Activated CD4-positive, CD25-positive, alpha-beta regulatory T cell treated with anti-CD3 and anti-CD28 coated beads, Interleukin-2, amount 50 U/mL, for 72 hours (primary cell): ENCODE data around the gene RIMS4.
"Not testable (repeated sequence)": the region's sequence is repeated elsewhere in the genome, so short reads cannot be mapped to it uniquely, and the experiment has no call there.

ENCODE experiments used
- DNase-seq: peaks from one replicate; pipeline ENCODE4 v3.0.0; 2021

RIMS4 gene

DNA sequence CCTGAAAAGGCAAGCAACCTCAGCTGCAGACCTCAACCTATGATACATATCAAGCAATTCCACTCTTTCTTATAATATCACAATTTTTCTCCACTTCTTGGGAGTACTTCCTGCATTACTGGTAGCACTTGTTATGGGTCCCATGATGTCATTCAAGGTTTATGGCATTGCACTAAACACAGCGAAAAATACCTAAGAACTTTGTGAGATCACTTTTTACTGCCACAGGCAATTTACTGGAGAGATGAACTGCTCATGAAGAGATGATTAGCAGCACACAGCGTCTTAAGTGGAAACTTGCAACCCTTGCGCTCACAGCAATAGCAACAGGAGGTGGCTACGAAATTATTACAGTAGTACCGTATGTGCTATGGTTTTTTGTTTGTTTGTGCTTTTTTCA, 19.3 kb upstream of the RIMS4 start:
- DNase-seq, result no peak

DNA sequence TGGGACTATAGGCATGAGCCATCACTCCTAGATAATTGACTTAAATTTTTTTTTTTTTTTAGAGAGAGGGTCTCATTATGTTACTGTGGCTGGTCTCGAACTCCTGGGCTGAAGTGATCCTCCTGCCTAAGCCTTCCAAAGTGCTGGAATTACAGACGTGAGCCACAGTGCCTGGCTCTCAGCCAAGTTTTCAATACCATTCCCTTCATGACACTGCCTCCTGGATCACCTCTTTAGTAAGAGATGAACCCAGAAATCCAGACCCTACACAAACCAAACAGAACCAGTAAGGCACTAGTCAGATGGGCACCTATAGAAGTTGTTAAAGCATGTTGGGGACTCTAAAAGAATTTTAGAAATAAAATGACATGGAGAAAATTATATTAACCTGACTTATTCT, 18.3 kb upstream of the RIMS4 start:
- no peak for DNase-seq

GRCh38 chr20:44827401-44827800, 17.1 kb upstream of the RIMS4 start:
- DNase-seq, result no peak

- not testable (repeated sequence) for DNase-seq
Observed at GRCh38 chr20:44821576-44821975, 11.2 kb upstream of the RIMS4 start.

- no peak for DNase-seq
Observed at GRCh38 chr20:44819936-44820335, 9.6 kb upstream of the RIMS4 start.

DNA sequence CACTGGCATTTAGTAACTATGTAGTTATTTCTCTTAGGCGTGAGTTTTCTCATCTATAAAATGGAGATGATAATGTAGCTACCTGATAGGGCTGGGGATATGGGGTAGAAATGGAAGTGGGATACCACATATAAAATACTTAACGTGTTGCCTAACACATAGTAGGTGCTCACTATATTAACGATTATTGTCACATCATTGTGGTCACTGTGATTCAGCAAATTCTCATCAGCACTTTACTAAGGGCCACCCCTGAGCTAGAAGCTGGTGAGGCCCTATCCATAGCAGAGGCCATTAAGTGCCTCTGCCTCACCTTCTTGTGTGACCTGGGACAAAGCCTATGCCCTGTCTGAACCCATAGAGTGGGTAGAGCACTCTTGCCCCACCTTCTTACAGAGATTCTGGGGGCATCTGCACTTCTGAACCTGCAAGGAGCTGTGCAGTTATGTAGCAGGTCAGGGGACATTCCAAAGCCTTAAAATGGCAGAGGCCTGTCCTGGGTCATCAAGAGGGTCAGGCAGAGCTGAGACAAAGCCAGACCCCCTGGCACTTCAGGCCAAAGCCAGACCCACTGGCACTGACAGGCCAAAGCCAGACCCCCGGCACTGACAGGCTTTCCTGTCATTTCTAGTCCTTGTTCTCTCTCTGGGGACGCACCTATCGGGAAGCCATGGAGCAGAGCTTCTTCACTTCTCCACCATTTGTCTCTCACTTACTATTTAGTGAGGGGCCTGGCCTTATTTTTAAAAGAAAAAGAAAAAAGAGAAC, 7.0 kb upstream of the RIMS4 start:
- no peak for DNase-seq

GRCh38 chr20:44814937-44815336, 4.6 kb upstream of the RIMS4 start:
- DNase-seq, result no peak

DNA sequence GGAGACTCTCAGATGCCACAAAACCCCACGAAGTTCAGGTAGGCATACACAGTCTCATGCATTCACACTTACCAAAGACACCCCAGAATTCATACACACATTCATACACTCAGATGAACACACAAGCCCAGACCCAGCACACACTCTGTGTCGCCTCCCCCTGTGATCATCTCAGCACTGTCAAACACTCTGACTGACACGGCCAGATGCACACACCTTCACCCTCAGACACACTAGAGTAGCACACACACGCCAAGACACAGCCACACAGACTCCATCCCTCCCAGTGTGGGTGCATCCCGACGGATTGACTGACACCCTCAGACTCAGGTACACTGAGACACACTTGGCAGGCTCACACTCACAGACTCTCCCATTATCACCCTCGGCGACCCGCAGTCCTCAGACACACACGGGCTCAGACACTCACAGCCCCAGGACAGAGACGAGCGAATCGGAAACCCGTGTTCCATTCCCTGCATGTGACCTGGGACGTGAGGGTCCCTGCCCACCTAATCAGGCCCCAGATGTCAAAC, 872 bp upstream of the RIMS4 start:
- DNase-seq, result no peak

- no peak for DNase-seq
Observed at GRCh38 chr20:44810061-44810390, 320 bp downstream of the RIMS4 start.

- DNase-seq, result no peak
Observed at GRCh38 chr20:44809380-44810060, 826 bp downstream of the RIMS4 start.

DNA sequence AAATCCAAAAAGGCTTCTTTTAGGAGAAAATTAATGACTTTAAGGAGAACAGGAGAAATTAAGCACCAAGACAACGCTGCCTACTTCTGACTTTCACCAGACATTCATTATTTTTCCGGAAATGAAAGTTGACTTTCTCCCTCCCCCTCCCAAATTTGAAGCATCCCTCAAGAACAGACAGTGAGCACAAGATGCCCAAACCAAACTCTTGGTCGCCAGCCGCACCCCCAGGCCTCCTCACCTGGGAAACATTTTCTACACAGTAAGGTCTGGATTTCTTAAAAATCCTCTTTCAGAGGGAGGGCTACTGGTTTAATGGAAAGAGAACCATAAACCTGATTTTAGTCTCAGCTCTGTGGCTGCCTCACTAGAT, 2.7 kb downstream of the RIMS4 start:
- no peak for DNase-seq

DNA sequence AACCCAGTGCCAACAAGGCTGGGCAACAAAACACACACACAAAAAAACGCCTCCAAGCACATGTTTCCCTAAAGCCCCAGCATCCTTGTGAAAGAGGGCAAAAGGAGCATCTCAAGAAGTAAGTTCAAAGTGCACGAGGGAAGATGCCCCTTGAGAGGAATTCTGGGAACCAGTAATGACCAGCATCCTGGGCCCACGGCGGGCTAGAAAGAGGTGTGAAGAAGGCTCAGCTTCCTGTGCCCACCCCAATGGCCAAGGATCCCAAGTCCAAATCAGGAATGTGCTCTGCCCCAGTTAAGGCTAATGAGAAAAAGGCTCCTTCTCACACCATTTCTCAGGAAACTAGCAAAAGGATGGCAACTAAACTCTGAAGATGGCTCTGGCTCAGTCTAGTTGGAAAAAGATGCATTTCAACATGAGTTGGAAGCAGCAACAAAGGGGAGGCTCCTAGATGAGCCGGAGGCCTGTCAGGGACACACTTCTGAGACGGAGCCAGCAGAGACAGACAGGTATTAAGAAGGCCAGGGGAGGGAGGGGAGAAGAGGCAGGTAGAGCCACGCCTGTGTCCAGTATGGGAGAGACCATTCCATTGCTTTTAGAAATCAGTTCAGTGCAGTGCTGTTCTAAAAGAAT, 3.2 kb downstream of the RIMS4 start:
- DNase-seq, result no peak

- DNase-seq, result no peak
Observed at GRCh38 chr20:44805979-44806620, 4.2 kb downstream of the RIMS4 start.

DNA sequence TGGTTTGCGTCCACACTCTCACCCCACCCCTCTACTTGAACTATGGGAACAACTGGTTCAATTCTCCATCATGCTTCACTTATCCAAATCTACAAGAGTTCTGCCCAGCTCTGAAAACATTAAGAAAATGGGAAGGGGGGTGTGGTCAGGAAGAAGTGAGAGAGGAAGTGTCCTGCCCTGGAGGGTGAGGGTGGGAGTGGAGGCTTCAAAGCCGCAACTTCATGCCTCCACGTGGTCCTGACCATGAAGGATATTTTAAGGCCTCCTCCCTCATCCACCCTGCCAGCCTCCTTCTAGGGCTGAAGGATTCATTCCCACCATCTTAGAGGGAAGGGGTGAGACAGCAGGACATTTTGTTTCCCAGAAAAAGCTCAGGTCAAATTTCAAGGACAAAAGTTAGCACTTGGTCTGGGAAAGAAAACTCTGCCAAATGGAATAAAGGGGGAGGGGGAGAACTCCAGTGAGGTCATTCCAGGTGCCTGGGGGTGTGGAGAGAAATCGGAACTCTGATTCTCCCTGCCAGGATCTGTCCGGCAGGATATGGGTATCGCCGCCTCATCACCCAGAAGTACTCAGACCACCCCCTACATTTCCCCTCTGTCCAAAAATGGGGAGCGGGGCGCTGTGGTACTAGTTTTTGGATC, 4.9 kb downstream of the RIMS4 start:
- no peak for DNase-seq

- no peak for DNase-seq
Observed at GRCh38 chr20:44803383-44803941, 6.9 kb downstream of the RIMS4 start.

DNA sequence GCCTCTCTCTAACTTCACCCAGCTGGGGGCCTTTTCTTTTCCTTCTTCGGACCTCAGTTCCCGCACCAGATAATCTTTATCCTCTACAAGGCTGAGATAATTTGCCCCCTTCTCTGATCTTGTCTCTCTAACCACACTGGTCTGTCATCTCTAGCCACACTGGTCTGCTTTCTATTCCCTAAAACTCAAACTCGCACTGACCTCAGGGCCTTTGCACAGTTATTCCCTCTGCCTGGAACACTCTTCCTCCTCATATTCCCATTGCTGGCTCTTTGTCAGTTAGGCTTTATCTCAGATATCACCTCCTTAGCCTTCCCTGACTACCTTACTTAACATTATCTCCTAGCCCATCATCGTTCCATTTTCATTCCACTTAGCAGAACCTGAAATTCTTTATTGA, 7.6 kb downstream of the RIMS4 start:
- DNase-seq, result no peak

GRCh38 chr20:44800391-44801046, 9.8 kb downstream of the RIMS4 start:
- DNase-seq, result no peak

- no peak for DNase-seq
Observed at GRCh38 chr20:44799691-44800090, 10.7 kb downstream of the RIMS4 start.

- DNase-seq, result no peak
Observed at GRCh38 chr20:44796758-44797457, 13.4 kb downstream of the RIMS4 start.

GRCh38 chr20:44796311-44796710, 14.0 kb downstream of the RIMS4 start:
- no peak for DNase-seq

DNA sequence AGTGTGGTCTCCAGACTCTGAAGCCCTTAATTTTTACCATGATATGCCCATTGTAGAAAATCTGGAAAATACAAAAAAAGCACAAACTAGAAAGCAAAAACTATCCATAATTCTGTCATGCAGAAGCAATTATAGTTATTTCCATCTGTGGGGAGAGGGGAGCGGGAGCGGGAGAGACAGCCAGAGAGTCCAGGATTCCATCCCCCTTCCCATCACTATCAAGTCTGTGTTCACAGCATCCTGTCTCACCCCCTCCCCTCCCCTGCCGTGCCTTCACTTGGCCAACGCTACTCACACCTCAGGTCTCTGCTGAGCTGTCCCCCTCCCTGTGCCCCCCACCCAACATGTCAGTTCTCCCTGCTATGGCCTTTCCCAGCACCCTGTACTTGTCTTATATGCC, 14.5 kb downstream of the RIMS4 start:
- DNase-seq, result no peak

- DNase-seq, result no peak
Observed at GRCh38 chr20:44792796-44793195, 17.6 kb downstream of the RIMS4 start.
